Measurements from ENCODE around the gene MPL. TPM values are rescaled to one million over a fixed set of nuclear protein-coding genes. Genes with fewer than 3 reads are reported as not detected.

MPL gene
- total RNA-seq, 2 experiments from 2014 or later: not detected

GRCh38 chr1:43293896-43294760 is 43.5 kb upstream of the MPL start:
- H3K4me3 Mint-ChIP-seq: no peak overlapping the region
- no peaks in the 10 kb centered on the region for H3K36me3 Mint-ChIP-seq (ENCODE audit: low read depth)
- no peaks in the 10 kb centered on the region for H3K27me3 Mint-ChIP-seq
- Histone ChIP-seq H3K4me1 (ENCODE audit: insufficient read depth, low read length) (peaks cover 17% of the 10 kb centered on the region), H3K36me3 (ENCODE audit: insufficient read depth, low read length) (no peaks in the 10 kb centered on the region), H3K9me3 (ENCODE audit: control insufficient read depth in 1 of 2, insufficient read depth in 1 of 2, low read length in 2 of 2) (no peaks in the 10 kb centered on the region), H3K4me3 (ENCODE audit: low read length) (no peak overlapping the region), H3K27me3 (ENCODE audit: control insufficient read depth in 1 of 2, insufficient read depth in 2 of 2, low read length in 2 of 2) (no peaks in the 10 kb centered on the region), H3K27ac (ENCODE audit: low read depth in 1 of 2, low read length in 2 of 2) (no peak overlapping the region)
- no peaks in the 10 kb centered on the region for H3K9me3 Mint-ChIP-seq
- peak overlapping the region; percentile 74 for H3K27ac Mint-ChIP-seq
- no peak for TF ChIP-seq CTCF (IDR thresholded peaks at IDR 0.05)
- POLR2A ChIA-PET: interaction anchor here (0.7 kb wide), 1 partner anchor 64 kb away, joined by 3 read pairs; the partner anchor contains the start of gene CDC20
- DNase-seq (no peak), ATAC-seq (ENCODE audit: poor library complexity) (no peak)
- CTCF ChIA-PET: no interaction called here
- peaks cover 22% of the 10 kb centered on the region for H3K4me1 Mint-ChIP-seq (ENCODE audit: low read depth)
- intact Hi-C loops (cut with DNase I, micrococcal nuclease): no loop called here

- ChIA-PET POLR2A (no interaction called here), CTCF (no interaction called here)
- Mint-ChIP-seq H3K4me3 (no peak overlapping the region), H3K36me3 (ENCODE audit: low read depth) (no peaks in the 10 kb centered on the region), H3K27me3 (no peaks in the 10 kb centered on the region), H3K27ac (peak overlapping the region; percentile 74), H3K4me1 (ENCODE audit: low read depth) (peaks cover 22% of the 10 kb centered on the region), H3K9me3 (no peaks in the 10 kb centered on the region)
- Histone ChIP-seq H3K9me3 (ENCODE audit: control insufficient read depth in 1 of 2, insufficient read depth in 1 of 2, low read length in 2 of 2) (no peaks in the 10 kb centered on the region), H3K4me3 (ENCODE audit: low read length) (no peak overlapping the region), H3K27ac (ENCODE audit: low read depth in 1 of 2, low read length in 2 of 2) (no peak overlapping the region), H3K36me3 (ENCODE audit: insufficient read depth, low read length) (no peaks in the 10 kb centered on the region), H3K4me1 (ENCODE audit: insufficient read depth, low read length) (peaks cover 17% of the 10 kb centered on the region), H3K27me3 (ENCODE audit: control insufficient read depth in 1 of 2, insufficient read depth in 2 of 2, low read length in 2 of 2) (no peaks in the 10 kb centered on the region)
- TF ChIP-seq CTCF (IDR thresholded peaks at IDR 0.05): no peak
- ATAC-seq (ENCODE audit: poor library complexity) (no peak), DNase-seq (no peak)
- intact Hi-C loops (cut with DNase I, micrococcal nuclease): no loop called here
Observed at GRCh38 chr1:43294761-43295160, 42.9 kb upstream of the MPL start.

GRCh38 chr1:43296207-43296606 is 41.4 kb upstream of the MPL start:
- H3K27ac Mint-ChIP-seq: peak overlapping the region; percentile 84
- Histone ChIP-seq H3K36me3 (ENCODE audit: insufficient read depth, low read length) (no peaks in the 10 kb centered on the region), H3K27ac (ENCODE audit: low read depth in 1 of 2, low read length in 2 of 2) (no peak overlapping the region), H3K4me3 (ENCODE audit: low read length) (no peak overlapping the region), H3K4me1 (ENCODE audit: insufficient read depth, low read length) (peaks cover 17% of the 10 kb centered on the region), H3K9me3 (ENCODE audit: control insufficient read depth in 1 of 2, insufficient read depth in 1 of 2, low read length in 2 of 2) (no peaks in the 10 kb centered on the region), H3K27me3 (ENCODE audit: control insufficient read depth in 1 of 2, insufficient read depth in 2 of 2, low read length in 2 of 2) (no peaks in the 10 kb centered on the region)
- H3K4me1 Mint-ChIP-seq (ENCODE audit: low read depth): peaks cover 22% of the 10 kb centered on the region
- intact Hi-C loops (cut with DNase I, micrococcal nuclease): no loop called here
- no peak for ATAC-seq (ENCODE audit: poor library complexity)
- H3K27me3 Mint-ChIP-seq: no peaks in the 10 kb centered on the region
- peak overlapping the region; percentile 7 for H3K4me3 Mint-ChIP-seq
- POLR2A ChIA-PET: no interaction called here
- DNase-seq: no peak
- no peaks in the 10 kb centered on the region for H3K36me3 Mint-ChIP-seq (ENCODE audit: low read depth)
- CTCF ChIA-PET: no interaction called here
- no peak for TF ChIP-seq CTCF (IDR thresholded peaks at IDR 0.05)
- H3K9me3 Mint-ChIP-seq: no peaks in the 10 kb centered on the region
